ENCODE measurements around the gene MEIKIN.

Gene MEIKIN, protein sequence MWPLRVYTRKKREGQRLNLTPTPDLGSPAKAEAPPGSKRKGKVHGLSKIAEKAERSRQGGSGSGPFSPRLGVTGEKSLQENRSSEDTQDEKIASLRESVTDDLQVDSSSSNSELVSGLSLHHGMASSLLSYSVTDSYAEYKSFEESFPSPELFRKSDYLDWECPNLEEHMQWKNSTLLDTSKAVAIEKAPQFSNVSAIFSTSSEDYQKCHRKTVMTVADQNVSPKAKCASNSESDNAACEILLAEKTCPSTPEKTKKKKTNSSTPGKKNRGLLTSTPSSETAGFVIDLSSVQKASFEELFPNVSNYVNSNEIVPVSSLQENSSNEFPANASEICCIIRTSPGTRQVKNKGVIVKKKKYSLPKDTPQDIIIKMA

DNA sequence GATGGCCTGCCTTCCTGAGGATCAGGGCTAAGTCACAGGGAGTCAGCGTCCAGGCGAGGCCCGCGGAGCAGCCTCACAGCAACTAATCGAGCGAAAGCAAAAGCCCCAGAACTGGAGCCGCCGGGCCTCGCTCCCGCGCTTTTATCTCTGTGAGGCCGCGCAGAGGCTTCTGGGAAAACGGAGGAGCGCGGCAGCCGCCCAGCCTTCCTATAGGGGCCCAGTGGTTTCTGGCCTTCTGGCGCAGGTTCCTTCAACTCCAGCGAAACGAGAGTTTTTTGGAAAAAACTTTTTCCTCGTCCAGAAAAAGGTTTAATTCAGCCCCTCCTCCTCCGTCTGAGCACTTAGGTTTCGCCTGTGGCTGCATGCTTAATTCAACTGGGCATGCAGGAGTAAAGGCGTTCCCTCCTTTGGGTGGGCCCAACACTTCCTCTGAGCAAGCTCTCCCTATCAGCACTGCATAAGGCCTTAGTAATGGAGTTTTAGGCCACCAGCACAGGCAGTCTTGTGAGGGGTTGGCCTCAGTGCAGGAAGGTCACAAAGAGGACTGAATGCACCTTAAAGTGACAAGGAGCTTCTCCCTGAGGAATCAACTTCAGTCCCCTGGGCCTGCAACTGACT lies at the start of gene MEIKIN:
MEIKIN (minus strand) TSS at position 113 of the 618 bp plus-strand sequence. CDS start 158 bp downstream, outside the sequence.
- DNase-seq = no peak

DNA sequence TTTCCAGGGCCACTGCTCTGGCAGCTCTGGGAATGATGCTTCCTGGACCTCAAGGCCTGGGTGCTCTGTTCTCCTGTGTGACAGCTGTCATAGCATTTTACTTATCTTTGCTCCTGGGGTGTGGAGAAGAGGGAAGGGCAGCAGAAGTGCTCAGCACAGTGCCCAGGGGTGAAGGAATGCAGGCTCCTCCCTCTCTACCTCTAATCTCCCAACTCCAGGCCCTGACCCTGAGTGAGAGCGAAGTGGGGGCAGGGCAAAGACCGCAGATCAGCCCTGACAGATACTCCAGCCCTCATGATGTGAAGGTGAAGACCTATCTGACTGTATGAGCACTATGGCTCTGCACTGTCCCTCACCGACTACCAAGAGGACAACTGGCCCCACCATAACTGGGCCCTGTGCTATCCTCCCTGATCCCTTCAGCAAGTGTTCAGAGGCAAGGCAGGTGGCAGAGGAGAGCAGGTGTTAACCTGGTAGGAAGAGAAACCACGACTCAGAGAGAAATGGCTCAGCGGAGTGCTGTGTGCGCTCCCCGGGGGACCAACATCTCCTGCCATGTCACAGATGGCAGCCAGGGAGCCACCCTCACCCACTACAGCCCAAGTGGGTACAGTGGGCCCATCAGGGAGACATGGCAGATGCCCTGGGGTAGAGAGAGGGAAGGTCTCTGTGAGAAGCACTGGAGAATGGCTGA lies 49.2 kb upstream of the MEIKIN start:
- no peak for DNase-seq

DNA sequence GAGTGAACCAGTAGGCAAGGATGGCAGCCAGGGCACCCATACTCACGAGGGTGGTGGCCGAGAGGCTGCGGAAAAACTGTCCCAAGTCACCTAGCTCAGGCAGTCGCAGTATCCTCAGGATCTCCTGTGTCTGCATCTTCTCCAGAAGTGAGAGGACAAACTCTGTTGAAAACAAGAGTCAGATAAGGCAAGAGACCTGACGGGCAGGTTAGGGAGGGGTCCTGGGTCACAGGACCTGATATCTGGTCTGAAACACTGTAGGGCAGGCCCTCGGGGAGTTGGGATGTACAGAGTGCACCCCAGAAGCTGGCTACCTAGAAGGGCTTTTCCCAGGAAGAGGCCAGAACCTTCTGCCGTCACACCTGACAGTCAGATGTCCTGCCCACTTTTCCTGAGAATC lies 48.6 kb upstream of the MEIKIN start:
- no peak for DNase-seq

DNA sequence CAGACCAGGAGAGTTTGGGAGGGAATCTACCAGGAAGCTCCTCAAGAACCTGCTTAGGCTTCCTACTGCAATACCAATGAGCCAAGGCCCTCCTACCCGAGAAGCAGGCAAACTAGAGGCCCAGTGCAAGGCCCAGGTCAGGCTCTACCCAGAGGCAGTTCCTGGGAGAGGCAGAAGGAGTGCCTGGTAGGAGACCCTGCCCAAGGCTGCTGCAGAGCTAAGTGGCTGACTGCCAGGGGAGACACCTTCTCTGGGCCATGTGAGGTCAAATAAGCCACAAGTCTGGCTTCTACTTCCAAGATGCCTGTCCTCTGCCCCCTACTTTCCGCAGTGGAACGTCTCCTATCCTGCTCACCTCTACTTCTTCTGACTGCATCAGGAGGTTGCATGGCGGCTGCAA lies 48.2 kb upstream of the MEIKIN start:
- no peak for DNase-seq

DNA sequence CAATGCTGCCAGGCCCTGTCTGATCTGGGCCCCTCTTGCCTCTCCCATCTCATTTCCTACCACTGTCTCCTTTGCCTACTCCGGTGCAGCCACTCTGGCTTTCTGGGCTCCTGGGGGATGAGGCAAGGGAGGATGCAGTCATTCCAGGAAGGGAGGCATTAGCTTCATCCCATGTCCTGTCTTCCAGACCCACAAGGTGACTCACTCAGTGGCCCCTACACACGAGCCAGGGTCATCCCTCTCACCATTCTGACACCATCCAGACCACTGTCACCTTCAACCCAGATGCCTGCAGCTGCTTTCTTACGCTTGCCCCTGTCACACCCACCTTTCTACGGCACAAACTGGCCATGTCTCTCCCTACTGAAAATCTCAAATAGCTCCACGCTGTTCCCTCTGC lies 46.9 kb upstream of the MEIKIN start:
- DNase-seq = no peak

DNA sequence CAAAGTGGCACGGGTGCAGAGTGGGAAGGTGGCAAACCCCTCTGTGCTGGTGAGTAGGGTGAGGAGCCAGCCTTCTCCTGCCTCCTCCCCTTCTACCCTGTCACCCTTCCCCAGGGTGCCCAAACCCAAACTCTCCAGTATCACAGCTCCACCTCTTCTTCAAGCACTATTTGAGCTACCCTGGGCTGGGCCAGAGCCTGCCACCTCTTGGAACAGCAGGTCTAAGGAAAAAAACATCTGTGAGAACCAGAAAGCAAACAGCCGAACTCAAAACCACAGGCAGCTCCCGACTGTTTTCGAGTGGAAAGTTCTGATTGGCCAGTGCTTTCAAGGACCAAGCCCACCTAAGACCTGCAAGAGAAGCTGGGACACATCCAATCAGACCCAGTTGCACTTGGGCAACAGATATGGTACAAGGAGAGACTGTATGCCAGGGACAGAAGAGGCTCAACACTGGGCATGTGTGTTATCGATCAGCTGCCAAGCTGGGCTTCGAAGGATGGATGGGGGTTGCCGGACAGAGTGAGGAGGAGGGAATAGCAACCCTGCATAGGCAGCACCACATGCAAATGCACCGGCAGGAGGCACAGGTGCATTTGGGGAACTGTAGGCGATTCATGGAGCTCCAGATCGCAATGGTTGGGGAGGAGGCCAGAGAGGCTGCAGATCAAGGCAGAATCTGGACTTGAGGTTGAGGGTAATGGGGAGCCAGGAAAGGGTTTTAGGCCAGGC lies 46.3 kb upstream of the MEIKIN start:
- no peak for DNase-seq

DNA sequence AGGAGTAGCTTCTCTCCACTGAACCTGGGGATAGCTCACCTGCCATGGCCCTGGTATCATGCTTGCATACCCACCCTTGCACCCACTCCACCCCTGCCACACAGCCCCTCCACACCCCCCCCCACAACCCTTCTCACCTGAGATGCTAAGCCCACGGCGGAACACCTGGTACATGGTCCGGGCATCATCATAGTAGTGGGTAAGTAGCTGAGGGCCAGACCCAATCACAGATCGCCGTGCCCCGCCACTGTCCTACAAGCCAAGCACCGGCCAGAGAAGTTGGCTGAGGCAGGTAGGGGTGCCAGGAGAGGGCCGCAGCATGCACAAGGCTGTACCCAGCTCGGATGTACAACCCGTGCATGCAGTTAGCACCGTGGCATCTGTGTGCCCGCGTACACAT lies 45.3 kb upstream of the MEIKIN start:
- DNase-seq = no peak

DNA sequence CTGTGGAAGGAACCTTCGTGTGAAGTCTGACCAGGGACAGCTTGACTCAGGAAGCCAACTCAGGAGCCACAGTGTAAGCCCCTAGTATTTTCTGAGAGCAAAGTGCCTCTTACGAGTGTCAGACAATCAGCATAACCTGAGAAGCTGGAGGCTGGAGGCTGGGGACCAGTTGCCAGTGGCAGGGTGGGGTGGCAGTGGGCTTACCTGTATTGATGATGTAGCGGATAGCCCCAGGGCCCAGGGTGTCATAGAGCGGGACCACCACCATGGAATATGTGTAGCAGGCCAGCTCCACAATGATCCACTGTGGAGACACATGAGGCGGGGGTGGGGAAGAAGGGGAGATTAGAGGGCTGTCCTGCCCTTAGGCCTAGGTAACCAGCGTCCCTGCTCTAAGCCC lies 43.1 kb upstream of the MEIKIN start:
- DNase-seq = no peak

DNA sequence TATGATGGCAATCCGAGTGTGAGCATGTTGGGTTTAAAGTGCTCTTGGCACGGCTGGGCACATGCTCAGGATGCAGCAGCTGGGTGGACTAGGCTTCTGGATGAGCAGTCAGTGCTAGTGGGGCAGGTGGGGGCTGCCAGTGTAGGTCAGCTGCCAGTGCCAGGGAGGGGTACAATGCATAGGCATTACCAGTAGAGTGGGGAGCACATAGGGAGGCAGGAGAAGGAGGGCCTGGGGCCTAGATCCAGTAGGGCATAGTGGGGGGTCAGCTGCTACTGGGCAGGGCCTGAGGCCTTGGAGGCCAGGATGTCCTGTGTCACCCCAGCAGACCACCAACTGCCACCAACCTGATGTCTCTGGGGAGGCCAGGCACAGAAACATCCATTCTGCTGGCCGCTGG lies 41.8 kb upstream of the MEIKIN start:
- no peak for DNase-seq

DNA sequence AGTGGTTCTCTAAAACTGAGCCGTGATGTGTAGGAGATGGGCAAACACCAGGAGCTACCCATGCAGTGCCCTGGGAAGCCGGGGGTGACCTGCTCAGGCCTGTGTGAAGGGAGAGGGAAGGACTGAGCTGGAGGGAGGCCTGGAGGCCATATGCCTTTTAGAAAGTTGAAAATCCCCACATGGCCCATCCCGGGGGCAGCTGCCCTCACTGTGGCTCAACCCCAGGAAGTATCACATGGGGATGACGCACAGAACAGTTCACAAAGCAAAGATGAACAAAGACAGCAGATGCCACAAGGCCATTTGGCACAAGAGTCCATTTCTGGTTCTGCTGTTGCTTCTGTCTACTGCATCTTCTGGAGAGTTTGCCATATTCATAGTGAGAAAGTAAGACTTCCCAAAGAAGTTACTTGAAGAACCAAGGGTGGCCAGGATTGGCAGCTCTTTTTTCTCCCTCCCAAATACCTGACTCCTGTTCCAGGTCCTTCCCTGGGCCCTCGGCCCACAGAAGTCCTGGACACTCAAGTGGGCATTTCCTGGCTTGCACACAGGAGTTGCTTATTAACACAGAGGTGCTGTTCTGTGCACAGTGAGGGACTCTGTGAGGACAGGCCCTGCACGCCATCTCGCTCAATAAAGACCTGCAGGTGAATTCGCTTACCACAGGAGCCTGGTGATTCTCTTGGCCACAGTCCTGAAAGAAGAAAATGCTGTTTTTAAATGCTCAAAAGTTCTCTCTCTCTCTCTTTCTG lies 40.9 kb upstream of the MEIKIN start:
- DNase-seq = no peak

DNA sequence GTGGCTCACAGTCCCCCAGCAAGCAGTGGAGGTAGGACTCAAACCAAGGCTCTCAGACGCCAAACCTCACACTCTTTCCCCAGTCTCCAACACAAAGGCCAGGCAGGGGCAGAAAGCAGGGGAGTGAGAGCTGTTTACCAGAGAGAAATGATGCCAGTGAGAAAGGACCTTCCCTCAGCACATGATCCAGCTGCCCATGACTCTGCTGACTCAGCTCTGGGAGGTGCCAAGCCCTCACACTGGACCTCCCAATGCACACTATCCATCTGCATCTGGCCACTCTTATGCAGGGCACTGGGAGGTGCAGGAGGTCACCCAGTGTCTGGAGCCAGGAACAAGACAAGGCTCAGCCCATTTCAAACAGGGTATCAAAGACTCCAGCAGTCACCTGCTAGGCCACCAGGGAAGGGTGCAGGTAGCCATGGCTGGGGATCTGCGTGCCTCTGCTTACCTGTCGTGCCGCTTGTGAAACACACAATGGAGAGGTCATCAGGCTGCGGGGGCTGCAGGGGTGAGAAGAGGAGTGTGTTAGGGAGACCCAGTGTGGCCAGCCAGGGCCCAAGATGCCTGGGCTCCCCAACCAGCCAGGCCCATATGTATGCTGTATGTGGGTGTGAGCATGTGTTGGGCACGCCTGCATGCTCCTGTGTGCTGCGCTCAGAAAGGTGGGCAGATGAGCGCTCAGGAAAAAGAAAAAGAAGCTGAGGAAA lies 39.6 kb upstream of the MEIKIN start:
- no peak for DNase-seq

DNA sequence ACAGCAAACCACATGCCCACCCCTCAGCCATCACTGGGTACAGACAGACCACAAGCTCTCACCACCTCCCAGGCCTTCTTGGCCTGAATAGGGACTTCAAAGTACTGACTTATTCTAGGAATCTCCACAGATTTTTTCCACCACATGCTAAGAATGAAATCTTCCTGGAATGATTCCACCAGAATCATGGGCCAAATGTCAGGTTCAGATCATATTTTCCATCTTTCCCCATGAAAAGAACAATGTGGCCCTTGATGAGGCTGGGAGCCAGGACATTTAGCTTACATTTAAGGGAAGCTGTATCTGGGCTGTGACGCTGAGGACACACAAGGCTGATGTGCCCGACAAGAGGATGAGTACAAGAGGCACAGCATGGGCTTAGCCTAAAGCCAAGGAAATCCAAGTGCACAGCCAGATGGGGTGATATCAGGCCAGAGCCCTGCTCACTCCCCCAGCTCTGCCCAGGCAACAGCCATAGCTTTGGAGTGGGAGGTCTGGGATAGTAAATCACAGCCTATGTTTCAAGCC lies 37.8 kb upstream of the MEIKIN start:
- no peak for DNase-seq

DNA sequence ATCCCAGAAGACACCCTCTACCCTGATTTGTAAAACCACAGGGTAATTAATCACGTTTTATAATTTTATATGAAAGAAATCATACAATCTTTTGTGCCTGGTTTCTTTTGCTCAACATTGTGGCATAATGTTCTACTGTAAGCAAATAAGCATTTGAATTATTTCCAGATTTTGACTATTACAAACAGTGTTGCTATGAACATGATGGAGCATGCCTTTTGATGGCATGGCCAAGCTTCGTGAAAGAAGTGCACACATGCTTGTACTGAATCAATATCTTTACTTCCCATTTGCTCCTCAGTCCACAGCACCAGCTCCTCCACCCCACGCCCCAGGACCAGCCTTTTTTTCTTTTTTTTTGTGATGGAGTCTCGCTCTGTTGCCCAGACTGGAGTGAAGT lies 36.1 kb upstream of the MEIKIN start:
- no peak for DNase-seq

DNA sequence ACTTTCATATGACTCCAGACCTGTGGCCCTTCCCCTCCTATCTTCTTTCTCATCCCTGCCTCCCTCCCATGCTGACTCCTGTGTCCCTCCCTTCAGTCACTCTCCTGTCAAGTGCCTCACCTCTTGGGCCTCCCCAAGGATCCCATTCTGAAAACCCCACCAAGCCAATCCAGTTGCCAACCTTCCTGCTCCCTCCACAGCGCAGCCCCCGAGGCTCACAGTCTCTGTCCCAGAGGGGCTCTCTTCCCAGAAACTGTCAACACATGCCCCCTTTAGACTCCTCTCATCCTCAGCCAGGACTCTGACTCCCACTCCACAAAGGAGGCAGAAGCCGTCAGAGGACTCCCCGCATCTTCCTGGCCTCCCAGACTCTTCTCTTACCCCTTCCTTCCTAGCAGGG lies 35.2 kb upstream of the MEIKIN start:
- no peak for DNase-seq

DNA sequence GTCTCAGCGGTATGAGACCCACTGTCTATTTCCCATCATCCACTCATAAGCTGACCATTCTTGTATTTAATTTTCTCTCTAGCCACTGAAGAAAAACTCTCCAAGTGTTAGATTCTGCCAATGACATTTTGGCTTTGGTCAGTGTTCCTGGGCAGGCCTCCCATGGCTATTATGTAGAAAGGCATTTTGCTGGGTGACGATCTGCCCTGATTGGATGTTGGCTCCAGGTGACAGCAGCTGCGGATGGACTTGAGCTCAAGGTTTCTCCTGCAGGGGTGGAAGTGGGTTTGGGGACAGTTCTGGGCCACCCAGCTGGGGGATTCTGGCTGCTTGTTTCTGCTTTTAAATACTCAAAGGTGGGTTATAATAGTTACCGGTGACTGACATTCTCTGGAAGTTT lies 34.4 kb upstream of the MEIKIN start:
- DNase-seq = no peak

DNA sequence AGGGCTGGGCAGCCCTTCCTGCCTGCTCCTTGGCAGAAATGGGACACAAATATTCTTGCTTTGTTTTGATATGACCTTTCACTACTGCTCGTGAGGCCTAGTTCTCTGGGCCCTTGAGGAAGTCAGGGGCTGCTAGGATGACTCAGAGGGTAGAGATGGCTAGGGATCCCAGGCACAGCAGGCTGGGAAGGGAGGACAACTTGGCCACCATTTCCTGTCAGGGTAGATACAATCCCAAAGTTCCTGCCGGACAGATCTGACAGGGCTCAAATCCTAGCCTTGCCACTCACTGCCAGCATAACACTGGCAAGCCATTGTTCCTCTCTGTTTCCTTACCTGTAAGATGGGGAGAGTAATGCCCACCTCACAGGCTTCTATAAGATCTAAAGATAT lies 31.7 kb upstream of the MEIKIN start:
- no peak for DNase-seq

DNA sequence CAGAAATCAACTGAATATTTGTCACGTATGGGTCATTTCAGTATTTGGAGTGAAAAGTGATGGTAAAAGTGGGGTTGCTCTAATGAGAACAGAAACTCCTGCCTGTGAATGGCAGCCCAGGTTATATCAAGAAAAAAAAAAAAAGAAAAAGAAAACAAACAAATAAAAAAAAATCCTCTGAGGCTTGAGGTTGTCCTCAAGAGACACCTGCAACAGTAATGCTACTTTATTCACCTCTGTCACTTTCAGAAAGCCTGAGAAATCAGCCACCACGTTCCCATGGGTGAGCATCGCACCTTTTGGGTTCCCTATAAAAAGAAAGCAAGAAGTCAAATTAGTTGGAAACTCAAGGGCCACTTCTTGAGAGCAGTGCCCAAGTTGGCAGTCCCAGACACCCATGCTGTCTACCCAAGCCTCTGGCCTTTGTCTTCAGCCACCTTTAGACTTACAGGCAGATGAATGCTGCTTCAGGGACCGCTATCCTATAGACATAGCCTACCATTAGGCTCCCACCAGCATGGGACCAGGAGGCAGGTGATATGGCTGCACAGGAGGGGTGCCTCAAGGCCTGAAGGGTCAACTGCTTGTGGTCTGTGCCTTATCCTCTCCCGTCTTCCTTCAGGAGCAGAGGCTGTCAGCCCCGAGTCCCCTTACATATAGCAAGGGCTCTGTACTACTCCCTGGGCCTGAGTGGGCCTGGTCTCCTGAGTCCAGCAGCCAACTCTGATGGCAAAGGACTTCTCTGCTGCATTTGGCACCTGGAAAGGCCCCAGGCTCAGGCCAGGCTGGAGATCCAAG lies 31.1 kb upstream of the MEIKIN start:
- DNase-seq = no peak

DNA sequence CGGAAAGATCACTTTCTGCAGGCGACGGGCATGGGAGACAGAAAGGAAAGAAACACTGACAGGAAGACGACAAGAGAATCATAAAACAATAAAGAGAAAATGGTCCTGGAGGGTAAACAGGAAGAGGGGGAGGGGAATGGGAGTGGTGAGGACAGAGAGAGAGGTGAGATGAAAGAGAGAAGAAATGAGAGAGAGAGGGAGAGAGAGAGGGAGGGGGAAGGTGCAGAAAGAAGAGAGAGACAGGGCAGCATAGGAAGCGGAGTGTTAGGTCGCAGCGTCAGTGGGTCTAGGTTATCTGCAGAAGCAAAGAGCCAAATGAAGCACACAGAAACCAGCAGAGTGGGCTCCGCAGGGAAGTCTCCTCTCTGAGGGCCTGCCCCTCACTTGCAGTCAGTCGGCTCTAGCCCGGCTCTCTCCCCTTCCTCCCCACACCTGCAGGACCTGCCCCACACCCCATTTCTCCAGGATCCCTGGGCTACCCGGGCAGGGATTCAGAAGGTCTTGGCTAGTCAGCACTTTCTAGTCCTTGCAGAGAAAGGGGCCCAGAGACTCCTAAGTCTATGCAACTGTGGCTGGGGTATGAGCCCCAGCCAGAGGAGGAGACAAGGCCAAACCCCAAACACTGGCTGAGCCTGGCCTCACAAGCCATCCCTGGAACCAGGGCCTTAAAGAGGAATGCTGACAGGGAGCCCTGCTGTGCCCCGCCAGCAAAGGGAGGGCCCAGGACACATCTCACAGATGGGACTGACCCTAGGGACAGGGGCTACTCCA lies 29.7 kb upstream of the MEIKIN start:
- no peak for DNase-seq

DNA sequence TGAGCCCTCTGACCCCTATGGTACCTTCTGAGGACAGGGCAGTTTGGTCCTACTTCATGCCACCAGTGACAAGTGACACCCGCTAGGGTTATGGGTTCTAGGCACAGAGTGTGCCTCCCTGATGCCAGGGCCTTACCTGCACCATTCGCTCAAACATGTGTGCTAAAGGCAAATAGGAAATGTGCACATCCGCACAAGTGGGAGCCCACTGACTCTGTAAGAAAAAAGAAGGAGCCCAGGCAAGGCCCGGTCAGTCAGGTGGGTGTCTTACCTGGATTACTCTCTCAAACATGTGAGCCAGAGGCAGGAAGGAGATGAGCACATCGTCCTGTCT lies 29.1 kb upstream of the MEIKIN start:
- DNase-seq = no peak

DNA sequence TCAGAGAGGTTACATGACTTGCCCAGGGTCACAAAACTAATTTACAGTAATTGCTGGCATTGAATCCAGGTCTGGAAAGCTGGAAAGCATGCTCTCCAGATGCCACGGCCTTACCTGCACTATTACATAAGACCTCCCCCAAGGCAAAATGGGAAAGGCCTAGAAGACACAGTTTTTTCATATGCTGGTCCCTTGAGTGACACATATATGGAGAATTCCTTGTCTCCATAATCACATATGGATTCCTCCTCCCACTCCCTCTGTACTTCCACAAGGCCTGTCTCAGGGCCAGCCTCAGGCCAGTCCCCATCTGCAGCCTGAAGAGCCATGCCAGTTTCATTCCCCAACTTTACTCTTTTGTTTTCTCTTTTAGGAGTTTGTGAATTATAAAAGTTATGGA lies 28.6 kb upstream of the MEIKIN start:
- DNase-seq = no peak

Measured in MV-4-11 (cell line).